ENCODE measurements around the gene KIN.

DNA sequence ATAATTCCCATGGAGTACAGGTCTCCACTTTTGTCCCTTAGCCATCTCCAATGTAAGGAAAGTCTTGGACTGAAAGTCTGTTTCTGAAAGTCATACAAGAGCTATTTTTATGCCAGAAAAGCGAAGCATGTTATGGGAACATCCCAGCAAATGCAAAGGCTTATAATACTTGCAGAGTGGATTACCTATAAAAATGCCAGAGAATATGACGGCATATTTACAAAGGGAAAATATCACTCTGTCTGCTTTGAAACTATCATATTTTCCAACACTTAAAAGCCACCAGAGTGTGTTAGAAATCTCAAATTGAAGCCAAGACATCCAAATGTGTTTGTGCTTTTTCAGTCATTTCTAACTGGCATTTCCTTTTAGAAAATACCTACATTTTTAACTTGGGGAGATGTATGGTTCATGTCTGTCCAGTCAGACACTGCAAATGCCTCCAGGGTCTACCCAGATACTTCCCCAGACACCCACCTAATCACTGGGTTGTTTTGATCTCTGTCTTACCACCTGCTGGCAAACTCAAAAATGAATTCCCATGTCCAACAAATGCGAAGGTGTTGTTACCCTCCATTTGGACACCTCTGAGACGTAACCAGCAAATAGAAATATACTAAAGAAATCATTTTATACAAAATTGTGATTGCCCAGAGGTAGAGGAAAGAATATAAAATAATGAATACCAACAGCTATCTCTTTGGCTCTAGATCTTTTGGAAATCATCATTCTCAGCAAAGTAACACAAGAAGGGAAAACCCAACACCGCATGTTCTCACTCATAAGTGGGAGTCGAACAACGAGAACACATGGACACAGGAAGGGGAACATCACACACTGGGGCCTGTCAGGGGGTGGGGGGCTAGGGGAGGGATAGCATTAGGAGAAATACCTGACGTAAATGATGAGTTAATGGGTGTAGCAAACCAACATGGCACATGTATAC, 83.4 kb downstream of the KIN start:
- no peak for TF ChIP-seq POLR2A (IDR thresholded peaks at IDR 0.05)
- TF ChIP-seq, protein P1, sequence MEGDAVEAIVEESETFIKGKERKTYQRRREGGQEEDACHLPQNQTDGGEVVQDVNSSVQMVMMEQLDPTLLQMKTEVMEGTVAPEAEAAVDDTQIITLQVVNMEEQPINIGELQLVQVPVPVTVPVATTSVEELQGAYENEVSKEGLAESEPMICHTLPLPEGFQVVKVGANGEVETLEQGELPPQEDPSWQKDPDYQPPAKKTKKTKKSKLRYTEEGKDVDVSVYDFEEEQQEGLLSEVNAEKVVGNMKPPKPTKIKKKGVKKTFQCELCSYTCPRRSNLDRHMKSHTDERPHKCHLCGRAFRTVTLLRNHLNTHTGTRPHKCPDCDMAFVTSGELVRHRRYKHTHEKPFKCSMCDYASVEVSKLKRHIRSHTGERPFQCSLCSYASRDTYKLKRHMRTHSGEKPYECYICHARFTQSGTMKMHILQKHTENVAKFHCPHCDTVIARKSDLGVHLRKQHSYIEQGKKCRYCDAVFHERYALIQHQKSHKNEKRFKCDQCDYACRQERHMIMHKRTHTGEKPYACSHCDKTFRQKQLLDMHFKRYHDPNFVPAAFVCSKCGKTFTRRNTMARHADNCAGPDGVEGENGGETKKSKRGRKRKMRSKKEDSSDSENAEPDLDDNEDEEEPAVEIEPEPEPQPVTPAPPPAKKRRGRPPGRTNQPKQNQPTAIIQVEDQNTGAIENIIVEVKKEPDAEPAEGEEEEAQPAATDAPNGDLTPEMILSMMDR (IDR thresholded peaks at IDR 0.05): no peak

Measured in esophagus squamous epithelium (tissue), 4 donors.